ENCODE results near the gene HEXIM1.

The HEXIM1 gene

GRCh38 chr17:45130681-45131615 lies 17.3 kb upstream of the HEXIM1 start:
- no peak for DNase-seq

GRCh38 chr17:45131616-45132319 lies 16.5 kb upstream of the HEXIM1 start:
- peak; percentile 16 to 45 for DNase-seq

GRCh38 chr17:45132320-45132571 lies 16.0 kb upstream of the HEXIM1 start, which contains the start of gene PLCD3:
TSS of gene PLCD3 (minus strand) at chr17:45132515. CDS start at chr17:45132410, 105 bp downstream.
- DNase-seq = no peak

- peak; percentile 69 to 78 for DNase-seq
These were observed 15.5 kb upstream of the HEXIM1 start for GRCh38 chr17:45132572-45133463.

- DNase-seq = peak; percentile 96 to 98
These were observed 12.9 kb upstream of the HEXIM1 start, which contains the start of gene ACBD4 for GRCh38 chr17:45135192-45135977. TSS of gene ACBD4 (plus strand) at chr17:45135687. CDS start at chr17:45136145, 458 bp downstream.

- no peak for DNase-seq
These were observed 12.1 kb upstream of the HEXIM1 start for GRCh38 chr17:45135978-45136791.

- DNase-seq = no peak
These were observed 11.3 kb upstream of the HEXIM1 start for GRCh38 chr17:45136846-45137560.

- DNase-seq = no peak
These were observed 10.5 kb upstream of the HEXIM1 start for GRCh38 chr17:45137561-45138305.

GRCh38 chr17:45138911-45139532 lies 9.3 kb upstream of the HEXIM1 start:
- DNase-seq = no peak

- DNase-seq = no peak
These were observed 8.7 kb upstream of the HEXIM1 start for GRCh38 chr17:45139533-45139920.

- no peak for DNase-seq
These were observed 5.1 kb upstream of the HEXIM1 start for GRCh38 chr17:45143094-45143670.

- peak in 1 of 2 donors; percentile 42 for DNase-seq
These were observed 4.5 kb upstream of the HEXIM1 start for GRCh38 chr17:45143767-45144198.

- DNase-seq = peak in 1 of 2 donors; percentile 32
These were observed 3.9 kb upstream of the HEXIM1 start for GRCh38 chr17:45144199-45145034.

- DNase-seq = no peak
These were observed 3.3 kb upstream of the HEXIM1 start for GRCh38 chr17:45145035-45145389.

- DNase-seq = no peak
These were observed 2.1 kb upstream of the HEXIM1 start for GRCh38 chr17:45146166-45146565.

GRCh38 chr17:45146592-45146889 lies 1.7 kb upstream of the HEXIM1 start:
- no peak for DNase-seq

GRCh38 chr17:45146890-45147580 lies 1.2 kb upstream of the HEXIM1 start:
- no peak for DNase-seq
